Hepatocyte (in vitro differentiated cells): Measurements from ENCODE around the gene ADIG.

ENCODE experiments used
- EZH2 ChIP-seq: fragments of 200-600 bp; sonication (generic); IDR thresholded peaks from 2 replicates; pipeline ENCODE4 v1.6.1; 2016; ENCODE audit warnings: antibody characterized with exemption, mild to moderate bottlenecking, borderline replicate concordance
- EZH2phosphoT487 ChIP-seq: fragments of 200-600 bp; sonication (generic); IDR thresholded peaks from one replicate; pipeline ENCODE4 v1.6.1; 2018; ENCODE audit warnings: antibody characterized with exemption, mild to moderate bottlenecking, low read depth, moderate library complexity; ENCODE audit not compliant: unreplicated experiment, severe bottlenecking
- TF ChIP-seq, protein P1 (sequence below): fragments of 200-600 bp; sonication (generic); IDR thresholded peaks from 2 replicates; pipeline ENCODE4 v1.5.1; 2016; ENCODE audit warnings: antibody characterized with exemption, mild to moderate bottlenecking; ENCODE audit not compliant: poor library complexity

DNA sequence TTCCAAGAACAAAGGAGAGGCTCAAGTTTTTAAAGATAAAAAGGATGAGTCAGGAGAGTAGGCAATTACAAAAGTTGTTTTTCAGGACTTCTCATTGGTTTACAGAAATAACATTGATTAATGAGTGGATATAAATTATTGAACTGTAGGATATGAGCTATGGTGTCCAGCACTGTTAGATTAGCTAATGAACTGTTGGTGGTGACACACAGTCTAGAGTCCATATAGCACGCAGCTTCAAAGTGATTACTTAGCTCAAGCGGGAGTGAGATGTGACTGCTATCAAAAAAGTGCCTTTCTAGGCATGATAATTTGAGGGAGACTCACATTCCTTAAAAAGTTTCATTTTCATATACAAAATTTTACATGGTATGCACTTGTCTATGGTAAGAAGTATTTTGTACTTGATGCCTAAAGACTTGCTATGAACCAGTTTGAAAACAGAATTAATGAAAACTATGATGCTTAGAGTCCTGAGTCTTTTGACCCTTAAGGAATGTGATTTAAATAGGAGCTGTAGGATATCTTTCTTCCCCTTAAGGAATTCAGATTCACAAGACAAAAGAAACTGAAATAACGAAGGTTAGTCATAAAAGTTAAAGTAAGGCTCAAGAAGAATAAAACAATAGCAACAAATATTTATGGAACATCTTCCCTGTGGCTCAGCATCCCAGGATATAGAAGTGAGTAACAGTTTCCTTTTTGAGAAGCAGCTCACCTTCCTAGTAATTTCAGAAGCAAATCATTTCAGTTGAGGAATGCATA is 22.2 kb upstream of the ADIG start:
- TF ChIP-seq, protein P1, sequence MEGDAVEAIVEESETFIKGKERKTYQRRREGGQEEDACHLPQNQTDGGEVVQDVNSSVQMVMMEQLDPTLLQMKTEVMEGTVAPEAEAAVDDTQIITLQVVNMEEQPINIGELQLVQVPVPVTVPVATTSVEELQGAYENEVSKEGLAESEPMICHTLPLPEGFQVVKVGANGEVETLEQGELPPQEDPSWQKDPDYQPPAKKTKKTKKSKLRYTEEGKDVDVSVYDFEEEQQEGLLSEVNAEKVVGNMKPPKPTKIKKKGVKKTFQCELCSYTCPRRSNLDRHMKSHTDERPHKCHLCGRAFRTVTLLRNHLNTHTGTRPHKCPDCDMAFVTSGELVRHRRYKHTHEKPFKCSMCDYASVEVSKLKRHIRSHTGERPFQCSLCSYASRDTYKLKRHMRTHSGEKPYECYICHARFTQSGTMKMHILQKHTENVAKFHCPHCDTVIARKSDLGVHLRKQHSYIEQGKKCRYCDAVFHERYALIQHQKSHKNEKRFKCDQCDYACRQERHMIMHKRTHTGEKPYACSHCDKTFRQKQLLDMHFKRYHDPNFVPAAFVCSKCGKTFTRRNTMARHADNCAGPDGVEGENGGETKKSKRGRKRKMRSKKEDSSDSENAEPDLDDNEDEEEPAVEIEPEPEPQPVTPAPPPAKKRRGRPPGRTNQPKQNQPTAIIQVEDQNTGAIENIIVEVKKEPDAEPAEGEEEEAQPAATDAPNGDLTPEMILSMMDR: no peak
- TF ChIP-seq EZH2phosphoT487: no peak
- TF ChIP-seq EZH2: no peak
